HG02610 (cell line): Measurements from ENCODE around the gene CPPED1.

Experiments
- ATAC-seq: cut with Tn5 transposase; IDR thresholded peaks from one replicate; pipeline ENCODE4 v1.9.1; 2021; ENCODE audit warnings: mild to moderate bottlenecking, moderate library complexity; ENCODE audit not compliant: unreplicated experiment

CPPED1 gene

GRCh38 chr16:12688951-12689850 is 114.5 kb downstream of the CPPED1 start:
- ATAC-seq: no peak

GRCh38 chr16:12685806-12686205 is 117.9 kb downstream of the CPPED1 start:
- ATAC-seq: no peak

GRCh38 chr16:12682432-12683165 is 121.1 kb downstream of the CPPED1 start:
- no peak for ATAC-seq

- ATAC-seq: no peak
Measured at GRCh38 chr16:12681653-12682052, 122.0 kb downstream of the CPPED1 start.

GRCh38 chr16:12680531-12680930 is 123.2 kb downstream of the CPPED1 start:
- no peak for ATAC-seq

GRCh38 chr16:12679660-12680272 is 123.9 kb downstream of the CPPED1 start:
- ATAC-seq: no peak

GRCh38 chr16:12678983-12679382 is 124.7 kb downstream of the CPPED1 start:
- ATAC-seq: no peak

- no peak for ATAC-seq
Measured at GRCh38 chr16:12677502-12677901, 126.2 kb downstream of the CPPED1 start.

- ATAC-seq: no peak
Measured at GRCh38 chr16:12675852-12676251, 127.8 kb downstream of the CPPED1 start.

GRCh38 chr16:12675046-12675445 is 128.6 kb downstream of the CPPED1 start:
- no peak for ATAC-seq

- ATAC-seq: no peak
Measured at GRCh38 chr16:12674524-12674923, 129.2 kb downstream of the CPPED1 start.

GRCh38 chr16:12674071-12674470 is 129.6 kb downstream of the CPPED1 start:
- ATAC-seq: no peak

GRCh38 chr16:12673466-12673865 is 130.2 kb downstream of the CPPED1 start:
- no peak for ATAC-seq

GRCh38 chr16:12672986-12673385 is 130.7 kb downstream of the CPPED1 start:
- no peak for ATAC-seq

GRCh38 chr16:12669908-12670307 is 133.8 kb downstream of the CPPED1 start:
- ATAC-seq: no peak

- ATAC-seq: no peak
Measured at GRCh38 chr16:12667909-12668308, 135.8 kb downstream of the CPPED1 start.

GRCh38 chr16:12664164-12664733 is 139.4 kb downstream of the CPPED1 start:
- no peak for ATAC-seq

GRCh38 chr16:12661656-12662172 is 142.0 kb downstream of the CPPED1 start:
- no peak for ATAC-seq

GRCh38 chr16:12659871-12660270 is 143.8 kb downstream of the CPPED1 start:
- no peak for ATAC-seq

GRCh38 chr16:12658506-12658905 is 145.2 kb downstream of the CPPED1 start:
- no peak for ATAC-seq

- ATAC-seq: no peak
Measured at GRCh38 chr16:12655537-12655936, 148.2 kb downstream of the CPPED1 start.
